HG02678 (cell line): ENCODE measurements around the gene GBE1.

Source experiments
- ATAC-seq: cut with Tn5 transposase; IDR thresholded peaks from one replicate; pipeline ENCODE4 v1.9.1; 2021; ENCODE audit warnings: mild to moderate bottlenecking, moderate library complexity; ENCODE audit not compliant: unreplicated experiment

GBE1 gene

GRCh38 chr3:81707996-81708395 is 53.4 kb downstream of the GBE1 start:
- ATAC-seq = no peak

- ATAC-seq = no peak
Observed at GRCh38 chr3:81702126-81702525, 59.3 kb downstream of the GBE1 start.

- no peak for ATAC-seq
Observed at GRCh38 chr3:81699536-81700320, 61.7 kb downstream of the GBE1 start.

GRCh38 chr3:81696090-81696489 is 65.4 kb downstream of the GBE1 start:
- no peak for ATAC-seq

- ATAC-seq = peak; percentile 57
Observed at GRCh38 chr3:81695302-81695701, 66.1 kb downstream of the GBE1 start.

- no peak for ATAC-seq
Observed at GRCh38 chr3:81694662-81695061, 66.8 kb downstream of the GBE1 start.

GRCh38 chr3:81692766-81693165 is 68.7 kb downstream of the GBE1 start:
- ATAC-seq = no peak

GRCh38 chr3:81689617-81690016 is 71.8 kb downstream of the GBE1 start:
- ATAC-seq = no peak

GRCh38 chr3:81684751-81685395 is 76.6 kb downstream of the GBE1 start:
- no peak for ATAC-seq

- no peak for ATAC-seq
Observed at GRCh38 chr3:81676706-81677456, 84.6 kb downstream of the GBE1 start.

GRCh38 chr3:81674690-81675089 is 86.8 kb downstream of the GBE1 start:
- ATAC-seq = no peak

- no peak for ATAC-seq
Observed at GRCh38 chr3:81668283-81668682, 93.2 kb downstream of the GBE1 start.

- ATAC-seq = peak; percentile 56
Observed at GRCh38 chr3:81666502-81667121, 94.8 kb downstream of the GBE1 start.

- no peak for ATAC-seq
Observed at GRCh38 chr3:81663114-81663513, 98.3 kb downstream of the GBE1 start.

GRCh38 chr3:81660036-81660435 is 101.4 kb downstream of the GBE1 start:
- no peak for ATAC-seq

GRCh38 chr3:81658322-81658997 is 103.0 kb downstream of the GBE1 start:
- peak; percentile 56 for ATAC-seq

GRCh38 chr3:81651139-81651538 is 110.3 kb downstream of the GBE1 start:
- ATAC-seq = no peak

GRCh38 chr3:81650187-81650586 is 111.3 kb downstream of the GBE1 start:
- no peak for ATAC-seq

GRCh38 chr3:81645248-81645647 is 116.2 kb downstream of the GBE1 start:
- ATAC-seq = no peak

- no peak for ATAC-seq
Observed at GRCh38 chr3:81643721-81644120, 117.7 kb downstream of the GBE1 start.

- no peak for ATAC-seq
Observed at GRCh38 chr3:81638480-81638879, 123.0 kb downstream of the GBE1 start.
